ENCODE results near the gene NUAK2. TPM values are rescaled to one million over a fixed set of nuclear protein-coding genes. Genes with fewer than 3 reads are reported as not detected.

Gene NUAK2
- 10 to 100 TPM in 3 of 6 donors, 1 to 10 TPM in 3; 8.5 to 14.7 (median 10.3) TPM for total RNA-seq

DNA sequence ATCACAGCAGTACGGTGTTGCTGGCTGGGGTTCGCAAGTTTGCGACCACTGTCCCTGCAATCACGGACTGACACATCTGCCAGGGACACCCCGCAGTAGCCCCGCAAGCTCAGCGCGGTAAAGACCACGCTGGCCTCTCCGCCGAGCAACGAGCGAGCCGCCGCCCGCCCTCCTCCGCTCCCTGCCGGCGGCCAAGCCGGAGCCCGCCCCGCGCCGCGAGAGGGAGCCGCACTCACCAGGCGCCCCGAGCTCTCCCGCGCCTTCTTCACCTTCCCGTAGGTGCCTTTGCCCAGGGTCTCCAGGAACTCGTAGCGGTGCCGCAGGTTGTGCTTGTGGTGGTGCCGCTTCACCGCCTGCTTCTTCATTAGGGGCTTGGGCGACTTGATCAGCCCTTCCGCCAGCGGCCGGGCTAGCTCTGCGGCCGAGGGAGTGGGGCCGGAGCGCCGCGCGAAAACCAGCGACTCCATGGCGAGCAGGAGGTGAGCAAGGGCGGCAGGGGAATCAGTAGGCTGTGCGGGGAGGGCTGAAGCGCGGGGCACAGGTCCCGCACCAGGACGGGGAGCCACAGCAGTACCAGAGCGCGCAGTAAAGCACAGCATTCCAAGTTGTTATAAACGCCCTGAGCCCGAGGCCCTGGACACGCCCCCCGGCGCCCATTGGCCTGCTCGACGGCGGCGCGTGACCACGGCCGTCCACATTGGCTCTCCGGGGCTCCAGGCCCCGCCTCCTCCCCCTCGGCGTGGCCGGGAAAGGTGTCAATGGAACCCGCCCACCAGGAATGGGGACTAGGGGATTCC is at the start of gene NUAK2:
NUAK2 (minus strand) TSS at position 584 of the 797 bp plus-strand sequence; CDS start at position 467, 117 bp downstream.
- peak; percentile 98 for DNase-seq
- Histone ChIP-seq H3K9me3 (no peaks in the 10 kb centered on the region), H3K27me3 (no peaks in the 10 kb centered on the region), H3K27ac (peak within 1 kb of the TSS; percentile 89 to 96 (median 94)), H3K4me3 (peak within 1 kb of the TSS; percentile 78 to 89 (median 80)), H3K4me1 (peaks cover 52 to 66% (median 56%) of the 10 kb centered on the region in 4 donors), H3K36me3 (no peaks in the 10 kb centered on the region)
- TF ChIP-seq, protein P1, sequence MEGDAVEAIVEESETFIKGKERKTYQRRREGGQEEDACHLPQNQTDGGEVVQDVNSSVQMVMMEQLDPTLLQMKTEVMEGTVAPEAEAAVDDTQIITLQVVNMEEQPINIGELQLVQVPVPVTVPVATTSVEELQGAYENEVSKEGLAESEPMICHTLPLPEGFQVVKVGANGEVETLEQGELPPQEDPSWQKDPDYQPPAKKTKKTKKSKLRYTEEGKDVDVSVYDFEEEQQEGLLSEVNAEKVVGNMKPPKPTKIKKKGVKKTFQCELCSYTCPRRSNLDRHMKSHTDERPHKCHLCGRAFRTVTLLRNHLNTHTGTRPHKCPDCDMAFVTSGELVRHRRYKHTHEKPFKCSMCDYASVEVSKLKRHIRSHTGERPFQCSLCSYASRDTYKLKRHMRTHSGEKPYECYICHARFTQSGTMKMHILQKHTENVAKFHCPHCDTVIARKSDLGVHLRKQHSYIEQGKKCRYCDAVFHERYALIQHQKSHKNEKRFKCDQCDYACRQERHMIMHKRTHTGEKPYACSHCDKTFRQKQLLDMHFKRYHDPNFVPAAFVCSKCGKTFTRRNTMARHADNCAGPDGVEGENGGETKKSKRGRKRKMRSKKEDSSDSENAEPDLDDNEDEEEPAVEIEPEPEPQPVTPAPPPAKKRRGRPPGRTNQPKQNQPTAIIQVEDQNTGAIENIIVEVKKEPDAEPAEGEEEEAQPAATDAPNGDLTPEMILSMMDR (IDR thresholded peaks at IDR 0.05), result peak in 3 of 6 experiments; percentile 15 to 60 (median 36)
- TF ChIP-seq EP300 (IDR thresholded peaks at IDR 0.05), result peak in 1 of 4 donors; percentile 10
- peak; percentile 65 to 97 for TF ChIP-seq POLR2AphosphoS5 (IDR thresholded peaks at IDR 0.05)
- peak in 3 of 4 donors; percentile 87 to 97 (median 95) for TF ChIP-seq POLR2A (IDR thresholded peaks at IDR 0.05)
- ATAC-seq (ENCODE audit: low FRiP score in 2 of 2), result peak; percentile 91 to 94
- WGBS, 2 donors, result 0% methylated on average over 25 to 37 of the region's 75 CpGs

DNA sequence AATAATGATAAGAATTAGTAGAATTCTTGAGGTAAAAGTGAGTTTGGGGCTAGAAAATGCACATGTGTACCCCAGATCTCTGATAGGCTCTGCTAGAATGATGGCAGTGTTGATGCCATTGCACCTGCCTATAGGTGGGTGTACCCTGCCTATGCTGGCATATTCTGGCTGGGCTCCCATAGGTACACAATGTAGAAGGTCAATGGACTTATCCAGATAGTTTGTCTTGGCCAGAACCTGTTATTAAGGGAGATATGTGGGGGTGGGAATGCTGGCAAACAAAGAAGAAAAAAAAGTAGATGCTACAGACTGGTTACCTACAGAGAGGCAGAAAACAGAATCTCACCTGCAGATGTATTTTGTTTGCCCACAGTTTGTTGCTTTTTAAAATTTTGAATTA is 49.2 kb upstream of the NUAK2 start:
- Histone ChIP-seq H3K4me1 (peaks cover 3 to 24% (median 21%) of the 10 kb centered on the region in 4 donors), H3K36me3 (no peaks in the 10 kb centered on the region), H3K27me3 (no peaks in the 10 kb centered on the region), H3K9me3 (no peaks in the 10 kb centered on the region), H3K27ac (no peak overlapping the region), H3K4me3 (no peak overlapping the region)
- no peak for TF ChIP-seq POLR2A (IDR thresholded peaks at IDR 0.05)
- TF ChIP-seq, protein P1 (IDR thresholded peaks at IDR 0.05), result no peak
- no peak for TF ChIP-seq EP300 (IDR thresholded peaks at IDR 0.05)
- no peak for TF ChIP-seq POLR2AphosphoS5 (IDR thresholded peaks at IDR 0.05)
- DNase-seq (no peak), ATAC-seq (ENCODE audit: low FRiP score in 2 of 2) (no peak)

DNA sequence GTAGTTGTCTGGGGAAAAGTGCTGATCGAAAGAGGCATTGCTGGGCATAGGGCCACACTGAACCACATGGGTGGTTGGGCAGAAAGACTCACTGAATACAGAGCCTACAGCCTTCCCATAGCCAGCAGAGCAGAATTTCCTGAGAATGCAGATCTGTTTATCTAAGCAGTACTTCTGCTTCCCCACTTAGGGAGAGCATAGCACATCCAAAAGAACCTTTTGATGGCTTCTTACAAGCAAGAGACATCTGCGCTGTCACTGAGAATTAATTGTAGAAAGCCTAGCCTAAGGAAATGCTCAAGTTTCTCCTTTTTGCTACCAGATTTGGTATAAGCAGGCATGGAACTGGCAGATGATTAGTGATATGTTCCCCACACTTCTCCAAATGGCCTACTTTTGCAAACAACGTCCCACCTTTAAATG is 48.2 kb upstream of the NUAK2 start:
- H3K27ac ChIP-seq, result no peak overlapping the region
- H3K36me3 ChIP-seq, result no peaks in the 10 kb centered on the region
- DNase-seq (no peak), ATAC-seq (ENCODE audit: low FRiP score in 2 of 2) (no peak)
- peaks cover 3 to 18% (median 17%) of the 10 kb centered on the region in 4 donors for H3K4me1 ChIP-seq
- TF ChIP-seq POLR2AphosphoS5 (IDR thresholded peaks at IDR 0.05) (no peak), POLR2A (IDR thresholded peaks at IDR 0.05) (no peak), EP300 (IDR thresholded peaks at IDR 0.05) (no peak)
- TF ChIP-seq, protein P1 (IDR thresholded peaks at IDR 0.05), result no peak
- no peaks in the 10 kb centered on the region for H3K9me3 ChIP-seq
- H3K27me3 ChIP-seq, result no peaks in the 10 kb centered on the region
- 30 to 40% methylated on average over 3 of the region's 3 CpGs for WGBS, 2 donors
- H3K4me3 ChIP-seq, result no peak overlapping the region

DNA sequence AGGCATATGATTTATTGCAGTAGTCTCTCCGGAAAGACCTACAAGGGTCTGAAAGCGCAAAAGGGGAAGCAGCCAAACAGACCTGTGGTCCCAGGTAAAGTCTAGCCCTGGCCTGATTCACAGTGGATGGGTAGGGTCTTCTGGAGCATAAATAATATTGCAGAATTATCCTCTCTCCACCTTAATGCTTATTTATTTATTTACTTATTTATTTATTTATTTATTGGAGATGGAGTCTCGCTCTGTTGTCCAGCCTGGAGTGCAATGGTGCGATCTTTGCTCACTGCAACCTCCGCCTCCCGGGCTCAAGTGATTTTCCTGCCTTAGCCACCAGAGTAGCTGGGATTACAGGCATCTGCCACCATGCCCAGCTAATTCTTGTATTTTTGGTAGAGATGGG is 46.9 kb upstream of the NUAK2 start:
- H3K27me3 ChIP-seq, result no peaks in the 10 kb centered on the region
- TF ChIP-seq POLR2AphosphoS5 (IDR thresholded peaks at IDR 0.05), result no peak
- TF ChIP-seq EP300 (IDR thresholded peaks at IDR 0.05), result no peak
- TF ChIP-seq, protein P1 (IDR thresholded peaks at IDR 0.05), result no peak
- TF ChIP-seq POLR2A (IDR thresholded peaks at IDR 0.05), result no peak
- peaks cover under 1 to 6% (median 5%) of the 10 kb centered on the region in 4 donors for H3K4me1 ChIP-seq
- no peaks in the 10 kb centered on the region for H3K36me3 ChIP-seq
- ATAC-seq (ENCODE audit: low FRiP score in 2 of 2) (no peak), DNase-seq (no peak)
- H3K27ac ChIP-seq, result no peak overlapping the region
- 94 to 98% methylated on average over 6 of the region's 6 CpGs for WGBS, 2 donors
- no peak overlapping the region for H3K4me3 ChIP-seq
- H3K9me3 ChIP-seq, result no peaks in the 10 kb centered on the region

Data from upper lobe of left lung (tissue), 6 donors.